ENCODE measurements around the gene CCDC9.

The CCDC9 gene

GRCh38 chr19:47268028-47268427 is 11.7 kb downstream of the CCDC9 start:
- H3K27ac ChIP-seq, result no peak overlapping the region
- TF ChIP-seq CTCF (conservative IDR thresholded peaks at IDR 0.05), result no peak

- no peak for TF ChIP-seq CTCF (conservative IDR thresholded peaks at IDR 0.05)
- H3K27ac ChIP-seq, result no peak overlapping the region
Observed at GRCh38 chr19:47269596-47269995, 13.3 kb downstream of the CCDC9 start.

GRCh38 chr19:47270408-47270807 is 14.1 kb downstream of the CCDC9 start:
- no peak for TF ChIP-seq CTCF (conservative IDR thresholded peaks at IDR 0.05)
- H3K27ac ChIP-seq, result no peak overlapping the region

- no peak overlapping the region; the same call in 1 of the 2 replicates for H3K27ac ChIP-seq
- TF ChIP-seq CTCF (conservative IDR thresholded peaks at IDR 0.05), result no peak
Observed at GRCh38 chr19:47271949-47272348, 15.6 kb downstream of the CCDC9 start.

GRCh38 chr19:47272448-47273312 is 16.4 kb downstream of the CCDC9 start:
- no peak for TF ChIP-seq CTCF (conservative IDR thresholded peaks at IDR 0.05)
- peak overlapping the region; percentile 74 for H3K27ac ChIP-seq

- H3K27ac ChIP-seq, result peak overlapping the region; percentile 74
- no peak for TF ChIP-seq CTCF (conservative IDR thresholded peaks at IDR 0.05)
Observed at GRCh38 chr19:47273313-47274070, 17.2 kb downstream of the CCDC9 start.

- H3K27ac ChIP-seq, result peak within 1 kb of the TSS; percentile 74
- TF ChIP-seq CTCF (conservative IDR thresholded peaks at IDR 0.05), result no peak
Observed at GRCh38 chr19:47274071-47274890, 18.0 kb downstream of the CCDC9 start, which contains the start of gene INAFM1. Gene INAFM1 (plus strand): TSS chr19:47274885. CDS start chr19:47274920, 35 bp downstream.
